GM23248 (cell line): Measurements from ENCODE around the gene ZBTB16.

ENCODE experiments used
- EZH2 ChIP-seq: fragments of 200-600 bp; sonication (generic); IDR thresholded peaks from 2 replicates; pipeline ENCODE4 v1.6.1; 2018; ENCODE audit warnings: antibody characterized with exemption, mild to moderate bottlenecking; ENCODE audit not compliant: insufficient read depth, poor library complexity, severe bottlenecking
- EZH2phosphoT487 ChIP-seq: fragments of 200-600 bp; sonication (generic); IDR thresholded peaks from 2 replicates; pipeline ENCODE4 v1.6.1; 2018; ENCODE audit warnings: antibody characterized with exemption, moderate library complexity, mild to moderate bottlenecking, low read depth; ENCODE audit not compliant: insufficient read depth

DNA sequence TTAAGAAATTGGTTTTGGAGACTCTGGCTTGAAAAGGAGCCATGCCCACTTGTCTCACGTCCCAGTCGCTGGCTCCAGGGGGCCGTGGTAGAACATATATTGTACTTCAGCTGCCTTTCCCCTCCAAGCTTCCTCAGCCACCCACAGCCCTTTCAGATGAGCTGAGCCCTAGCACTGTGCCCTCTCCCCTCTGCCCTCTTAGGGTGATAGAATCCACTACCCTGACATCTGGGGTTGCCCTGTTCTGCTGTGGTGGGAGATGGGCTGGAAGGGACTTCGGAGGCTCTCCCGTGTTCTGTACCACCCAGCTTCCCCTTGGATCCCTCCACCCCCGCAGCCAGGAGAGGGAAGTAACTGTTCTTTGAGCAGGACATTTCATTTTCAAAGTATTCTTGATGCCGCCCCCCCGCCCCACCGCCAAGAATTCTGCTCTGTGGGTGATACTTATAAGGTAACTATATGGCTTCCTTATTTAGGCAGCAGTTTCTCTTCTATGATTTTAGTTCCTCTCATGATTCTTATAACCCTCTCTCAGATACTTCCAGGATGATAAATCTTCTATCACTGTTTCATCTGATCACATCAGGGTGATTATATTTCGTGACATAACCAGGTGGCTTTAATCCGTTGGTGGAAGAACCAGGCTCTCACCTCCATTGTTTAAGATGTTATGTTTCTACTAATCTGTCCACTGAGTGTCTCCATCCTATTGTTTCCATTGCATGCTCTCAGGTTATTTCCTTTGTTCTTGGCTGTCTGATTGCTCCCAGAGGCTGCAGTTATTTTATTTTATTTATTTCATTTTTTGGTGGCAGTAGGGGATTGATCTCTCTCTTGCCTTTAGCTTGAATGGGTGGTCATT is 24.1 kb downstream of the ZBTB16 start:
- TF ChIP-seq EZH2, result no peak
- TF ChIP-seq EZH2phosphoT487, result no peak
